ENCODE measurements around the gene TRAF6.

TRAF6 gene

GRCh38 chr11:36458129-36458915 is 51.8 kb downstream of the TRAF6 start:
- peaks cover 37% of the 10 kb centered on the region for H3K4me1 ChIP-seq (ENCODE audit: control insufficient read depth, insufficient read depth, low read length, unreplicated experiment)
- no peak overlapping the region for H3K4me3 ChIP-seq (ENCODE audit: low read depth, low read length)
- H3K27me3 ChIP-seq (ENCODE audit: insufficient read depth, low read length): no peaks in the 10 kb centered on the region
- H3K79me2 ChIP-seq (ENCODE audit: control insufficient read depth, insufficient read depth, low read length, unreplicated experiment): no peaks in the 10 kb centered on the region
- H2AFZ ChIP-seq (ENCODE audit: low read length, unreplicated experiment): no peak overlapping the region
- no peaks in the 10 kb centered on the region for H3K36me3 ChIP-seq (ENCODE audit: insufficient read depth, low read length)
- no peak overlapping the region for H3K27ac ChIP-seq (ENCODE audit: low read depth, low read length)

- H3K4me1 ChIP-seq (ENCODE audit: control insufficient read depth, insufficient read depth, low read length, unreplicated experiment): peaks cover 39% of the 10 kb centered on the region
- no peaks in the 10 kb centered on the region for H3K27me3 ChIP-seq (ENCODE audit: insufficient read depth, low read length)
- H3K4me3 ChIP-seq (ENCODE audit: low read depth, low read length): peak overlapping the region; percentile 45; the same call in 1 of the 2 replicates
- peak overlapping the region; percentile 71 for H2AFZ ChIP-seq (ENCODE audit: low read length, unreplicated experiment)
- H3K36me3 ChIP-seq (ENCODE audit: insufficient read depth, low read length): peaks cover 6% of the 10 kb centered on the region; the same call in 1 of the 2 replicates
- H3K27ac ChIP-seq (ENCODE audit: low read depth, low read length): peak overlapping the region; percentile 95
- H3K79me2 ChIP-seq (ENCODE audit: control insufficient read depth, insufficient read depth, low read length, unreplicated experiment): no peaks in the 10 kb centered on the region
Measured at GRCh38 chr11:36456156-36456555, 53.9 kb downstream of the TRAF6 start.

GRCh38 chr11:36455658-36456111 is 54.4 kb downstream of the TRAF6 start:
- peak overlapping the region; percentile 45; the same call in 1 of the 2 replicates for H3K4me3 ChIP-seq (ENCODE audit: low read depth, low read length)
- peak overlapping the region; percentile 71 for H2AFZ ChIP-seq (ENCODE audit: low read length, unreplicated experiment)
- H3K79me2 ChIP-seq (ENCODE audit: control insufficient read depth, insufficient read depth, low read length, unreplicated experiment): no peaks in the 10 kb centered on the region
- H3K4me1 ChIP-seq (ENCODE audit: control insufficient read depth, insufficient read depth, low read length, unreplicated experiment): peaks cover 39% of the 10 kb centered on the region
- H3K27ac ChIP-seq (ENCODE audit: low read depth, low read length): peak overlapping the region; percentile 95
- H3K36me3 ChIP-seq (ENCODE audit: insufficient read depth, low read length): peaks cover 11% of the 10 kb centered on the region; the same call in 1 of the 2 replicates
- H3K27me3 ChIP-seq (ENCODE audit: insufficient read depth, low read length): no peaks in the 10 kb centered on the region

- Histone ChIP-seq H2AFZ (ENCODE audit: low read length, unreplicated experiment) (peak overlapping the region; percentile 44), H3K27ac (ENCODE audit: low read depth, low read length) (peak overlapping the region; percentile 95), H3K79me2 (ENCODE audit: control insufficient read depth, insufficient read depth, low read length, unreplicated experiment) (no peaks in the 10 kb centered on the region), H3K4me1 (ENCODE audit: control insufficient read depth, insufficient read depth, low read length, unreplicated experiment) (peaks cover 45% of the 10 kb centered on the region), H3K36me3 (ENCODE audit: insufficient read depth, low read length) (peaks cover 12% of the 10 kb centered on the region; the same call in 1 of the 2 replicates), H3K4me3 (ENCODE audit: low read depth, low read length) (peak overlapping the region; percentile 6; the same call in 1 of the 2 replicates), H3K27me3 (ENCODE audit: insufficient read depth, low read length) (no peaks in the 10 kb centered on the region)
Measured at GRCh38 chr11:36454941-36455631, 55.0 kb downstream of the TRAF6 start.

GRCh38 chr11:36454551-36454940 is 55.5 kb downstream of the TRAF6 start:
- H3K4me1 ChIP-seq (ENCODE audit: control insufficient read depth, insufficient read depth, low read length, unreplicated experiment): peaks cover 50% of the 10 kb centered on the region
- H3K79me2 ChIP-seq (ENCODE audit: control insufficient read depth, insufficient read depth, low read length, unreplicated experiment): no peaks in the 10 kb centered on the region
- H3K27ac ChIP-seq (ENCODE audit: low read depth, low read length): peak overlapping the region; percentile 95; the same call in 1 of the 2 replicates
- H3K36me3 ChIP-seq (ENCODE audit: insufficient read depth, low read length): peaks cover 12% of the 10 kb centered on the region; the same call in 1 of the 2 replicates
- H3K27me3 ChIP-seq (ENCODE audit: insufficient read depth, low read length): no peaks in the 10 kb centered on the region
- H3K4me3 ChIP-seq (ENCODE audit: low read depth, low read length): no peak overlapping the region
- no peak overlapping the region for H2AFZ ChIP-seq (ENCODE audit: low read length, unreplicated experiment)

GRCh38 chr11:36453678-36454077 is 56.4 kb downstream of the TRAF6 start:
- Histone ChIP-seq H2AFZ (ENCODE audit: low read length, unreplicated experiment) (no peak overlapping the region), H3K79me2 (ENCODE audit: control insufficient read depth, insufficient read depth, low read length, unreplicated experiment) (no peaks in the 10 kb centered on the region), H3K4me1 (ENCODE audit: control insufficient read depth, insufficient read depth, low read length, unreplicated experiment) (peaks cover 50% of the 10 kb centered on the region), H3K27ac (ENCODE audit: low read depth, low read length) (no peak overlapping the region), H3K4me3 (ENCODE audit: low read depth, low read length) (no peak overlapping the region), H3K27me3 (ENCODE audit: insufficient read depth, low read length) (no peaks in the 10 kb centered on the region), H3K36me3 (ENCODE audit: insufficient read depth, low read length) (peaks cover 12% of the 10 kb centered on the region; the same call in 1 of the 2 replicates)

- no peak overlapping the region for H3K4me3 ChIP-seq (ENCODE audit: low read depth, low read length)
- peaks cover 50% of the 10 kb centered on the region for H3K4me1 ChIP-seq (ENCODE audit: control insufficient read depth, insufficient read depth, low read length, unreplicated experiment)
- peaks cover 18% of the 10 kb centered on the region; the same call in 1 of the 2 replicates for H3K36me3 ChIP-seq (ENCODE audit: insufficient read depth, low read length)
- no peaks in the 10 kb centered on the region for H3K27me3 ChIP-seq (ENCODE audit: insufficient read depth, low read length)
- H2AFZ ChIP-seq (ENCODE audit: low read length, unreplicated experiment): no peak overlapping the region
- H3K79me2 ChIP-seq (ENCODE audit: control insufficient read depth, insufficient read depth, low read length, unreplicated experiment): no peaks in the 10 kb centered on the region
- no peak overlapping the region for H3K27ac ChIP-seq (ENCODE audit: low read depth, low read length)
Measured at GRCh38 chr11:36452961-36453360, 57.1 kb downstream of the TRAF6 start.

- Histone ChIP-seq H3K4me3 (ENCODE audit: low read depth, low read length) (no peak overlapping the region), H3K36me3 (ENCODE audit: insufficient read depth, low read length) (peaks cover 19% of the 10 kb centered on the region; the same call in 1 of the 2 replicates), H3K27ac (ENCODE audit: low read depth, low read length) (no peak overlapping the region), H3K27me3 (ENCODE audit: insufficient read depth, low read length) (no peaks in the 10 kb centered on the region), H3K4me1 (ENCODE audit: control insufficient read depth, insufficient read depth, low read length, unreplicated experiment) (peaks cover 56% of the 10 kb centered on the region), H2AFZ (ENCODE audit: low read length, unreplicated experiment) (no peak overlapping the region), H3K79me2 (ENCODE audit: control insufficient read depth, insufficient read depth, low read length, unreplicated experiment) (no peaks in the 10 kb centered on the region)
Measured at GRCh38 chr11:36452236-36452940, 57.7 kb downstream of the TRAF6 start.

GRCh38 chr11:36451681-36452080 is 58.4 kb downstream of the TRAF6 start:
- Histone ChIP-seq H2AFZ (ENCODE audit: low read length, unreplicated experiment) (no peak overlapping the region), H3K27ac (ENCODE audit: low read depth, low read length) (no peak overlapping the region)

GRCh38 chr11:36451045-36451444 is 59.0 kb downstream of the TRAF6 start:
- Histone ChIP-seq H3K27me3 (ENCODE audit: insufficient read depth, low read length) (no peaks in the 10 kb centered on the region), H3K27ac (ENCODE audit: low read depth, low read length) (no peak overlapping the region), H3K79me2 (ENCODE audit: control insufficient read depth, insufficient read depth, low read length, unreplicated experiment) (no peaks in the 10 kb centered on the region), H3K4me3 (ENCODE audit: low read depth, low read length) (no peak overlapping the region), H2AFZ (ENCODE audit: low read length, unreplicated experiment) (no peak overlapping the region), H3K4me1 (ENCODE audit: control insufficient read depth, insufficient read depth, low read length, unreplicated experiment) (peaks cover 49% of the 10 kb centered on the region), H3K36me3 (ENCODE audit: insufficient read depth, low read length) (peaks cover 19% of the 10 kb centered on the region; the same call in 1 of the 2 replicates)

More at GRCh38 chr11:36451681-36452080, 58.4 kb downstream of the TRAF6 start:
- H3K79me2 ChIP-seq (ENCODE audit: control insufficient read depth, insufficient read depth, low read length, unreplicated experiment): no peaks in the 10 kb centered on the region
- no peak overlapping the region for H3K4me3 ChIP-seq (ENCODE audit: low read depth, low read length)
- peaks cover 19% of the 10 kb centered on the region; the same call in 1 of the 2 replicates for H3K36me3 ChIP-seq (ENCODE audit: insufficient read depth, low read length)
- no peaks in the 10 kb centered on the region for H3K27me3 ChIP-seq (ENCODE audit: insufficient read depth, low read length)
- peaks cover 55% of the 10 kb centered on the region for H3K4me1 ChIP-seq (ENCODE audit: control insufficient read depth, insufficient read depth, low read length, unreplicated experiment)
